ENCODE measurements around the gene IGLL5.

Gene IGLL5

DNA sequence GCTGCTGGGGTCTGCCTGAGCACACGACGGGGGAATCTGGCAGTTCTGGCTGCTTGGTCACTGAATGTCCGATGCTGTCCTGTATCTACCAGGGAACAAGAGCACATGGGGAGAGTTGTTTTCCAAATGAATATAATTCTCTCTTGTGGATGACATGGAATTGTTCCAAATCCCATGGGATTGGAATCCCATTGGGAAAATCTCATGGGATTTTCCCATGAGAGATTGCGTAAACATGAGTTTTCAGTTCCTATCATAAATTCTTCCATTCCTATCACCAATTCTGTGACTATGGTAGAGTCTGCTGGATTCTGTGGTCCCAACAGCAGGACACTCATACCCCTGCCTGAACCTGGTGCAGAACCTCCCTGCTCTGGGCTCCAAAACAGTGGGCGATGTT, 35.6 kb upstream of the IGLL5 start:
- H3K36me3 Mint-ChIP-seq (ENCODE audit: low read depth): no peaks in the 10 kb centered on the region
- H3K27me3 Mint-ChIP-seq (ENCODE audit: low read depth): peaks cover 41% of the 10 kb centered on the region
- no peak overlapping the region for H3K4me3 Mint-ChIP-seq
- no peaks in the 10 kb centered on the region for H3K9me3 Mint-ChIP-seq
- H3K27ac Mint-ChIP-seq: no peak overlapping the region
- H3K4me1 Mint-ChIP-seq: no peaks in the 10 kb centered on the region
- TF ChIP-seq, protein P1, sequence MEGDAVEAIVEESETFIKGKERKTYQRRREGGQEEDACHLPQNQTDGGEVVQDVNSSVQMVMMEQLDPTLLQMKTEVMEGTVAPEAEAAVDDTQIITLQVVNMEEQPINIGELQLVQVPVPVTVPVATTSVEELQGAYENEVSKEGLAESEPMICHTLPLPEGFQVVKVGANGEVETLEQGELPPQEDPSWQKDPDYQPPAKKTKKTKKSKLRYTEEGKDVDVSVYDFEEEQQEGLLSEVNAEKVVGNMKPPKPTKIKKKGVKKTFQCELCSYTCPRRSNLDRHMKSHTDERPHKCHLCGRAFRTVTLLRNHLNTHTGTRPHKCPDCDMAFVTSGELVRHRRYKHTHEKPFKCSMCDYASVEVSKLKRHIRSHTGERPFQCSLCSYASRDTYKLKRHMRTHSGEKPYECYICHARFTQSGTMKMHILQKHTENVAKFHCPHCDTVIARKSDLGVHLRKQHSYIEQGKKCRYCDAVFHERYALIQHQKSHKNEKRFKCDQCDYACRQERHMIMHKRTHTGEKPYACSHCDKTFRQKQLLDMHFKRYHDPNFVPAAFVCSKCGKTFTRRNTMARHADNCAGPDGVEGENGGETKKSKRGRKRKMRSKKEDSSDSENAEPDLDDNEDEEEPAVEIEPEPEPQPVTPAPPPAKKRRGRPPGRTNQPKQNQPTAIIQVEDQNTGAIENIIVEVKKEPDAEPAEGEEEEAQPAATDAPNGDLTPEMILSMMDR (IDR thresholded peaks at IDR 0.05; ENCODE audit: unreplicated experiment in 3 of 3): no peak

DNA sequence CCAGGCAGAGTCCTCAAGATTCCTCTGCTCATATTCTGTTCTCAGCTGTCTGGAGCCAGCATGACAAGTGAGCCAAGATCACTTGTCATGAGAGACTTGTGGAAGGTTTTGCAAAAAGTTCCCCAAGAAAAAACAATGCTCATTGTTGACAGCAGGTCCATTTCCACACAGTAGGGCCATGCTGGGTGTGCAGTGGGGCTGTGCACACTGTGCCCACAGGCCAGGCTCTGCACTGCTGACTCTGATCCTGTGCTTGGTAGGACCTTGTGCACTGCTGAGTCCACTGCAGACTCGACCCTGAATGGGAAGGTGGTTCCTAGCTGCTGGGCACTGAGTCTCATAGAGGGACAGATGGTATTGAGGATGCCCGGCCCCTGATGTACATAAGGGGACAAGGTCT, 33.9 kb upstream of the IGLL5 start:
- Mint-ChIP-seq H3K27ac (no peak overlapping the region), H3K36me3 (ENCODE audit: low read depth) (no peaks in the 10 kb centered on the region), H3K4me3 (no peak overlapping the region), H3K4me1 (no peaks in the 10 kb centered on the region), H3K27me3 (ENCODE audit: low read depth) (peaks cover 30% of the 10 kb centered on the region), H3K9me3 (no peaks in the 10 kb centered on the region)
- TF ChIP-seq, protein P1 (IDR thresholded peaks at IDR 0.05; ENCODE audit: unreplicated experiment in 3 of 3): no peak

DNA sequence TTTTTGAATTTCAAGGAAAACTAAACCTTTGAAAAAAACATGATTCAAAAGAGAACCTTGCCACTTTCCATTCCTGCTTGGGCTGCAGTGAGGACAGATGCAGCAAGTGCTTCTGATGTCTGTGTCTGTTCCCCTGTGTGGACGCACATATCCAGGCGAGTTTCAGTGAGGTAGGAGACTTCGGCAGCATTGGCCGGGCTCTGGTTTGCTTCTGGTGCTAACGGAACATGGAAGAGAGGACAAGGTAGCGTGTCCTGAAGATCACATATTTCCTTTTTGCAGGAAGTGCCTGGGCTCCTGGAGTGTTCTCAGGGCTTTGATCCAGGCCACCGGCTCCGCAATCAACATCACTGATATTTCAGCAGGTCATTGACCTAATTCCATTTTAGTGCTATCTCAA, 33.1 kb upstream of the IGLL5 start:
- peaks cover 33% of the 10 kb centered on the region for H3K27me3 Mint-ChIP-seq (ENCODE audit: low read depth)
- TF ChIP-seq, protein P1 (IDR thresholded peaks at IDR 0.05; ENCODE audit: unreplicated experiment in 3 of 3): no peak
- no peaks in the 10 kb centered on the region for H3K9me3 Mint-ChIP-seq
- no peak overlapping the region for H3K27ac Mint-ChIP-seq
- H3K36me3 Mint-ChIP-seq (ENCODE audit: low read depth): no peaks in the 10 kb centered on the region
- no peak overlapping the region for H3K4me3 Mint-ChIP-seq
- no peaks in the 10 kb centered on the region for H3K4me1 Mint-ChIP-seq

DNA sequence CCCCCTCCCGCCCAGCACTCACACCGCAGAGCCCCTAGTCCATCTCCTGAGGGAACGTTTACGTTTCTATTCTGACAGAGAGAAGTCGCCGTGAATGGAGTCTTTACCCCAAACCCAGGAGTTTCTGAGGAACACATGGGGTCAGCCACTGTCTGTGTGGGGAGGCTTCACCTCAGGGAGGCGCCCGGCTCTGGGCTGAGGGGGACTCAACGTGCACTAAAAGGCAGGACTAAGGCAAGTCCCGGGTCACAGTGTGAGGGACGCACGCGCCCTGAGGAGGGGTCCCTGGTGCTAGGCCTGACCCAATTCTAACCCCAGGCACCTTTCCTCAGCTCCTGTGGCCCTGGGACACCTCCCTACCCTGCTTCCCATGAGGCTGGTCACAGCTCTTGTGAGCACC, 32.5 kb upstream of the IGLL5 start:
- no peaks in the 10 kb centered on the region for H3K36me3 Mint-ChIP-seq (ENCODE audit: low read depth)
- H3K4me1 Mint-ChIP-seq: no peaks in the 10 kb centered on the region
- no peak overlapping the region for H3K27ac Mint-ChIP-seq
- H3K27me3 Mint-ChIP-seq (ENCODE audit: low read depth): peaks cover 35% of the 10 kb centered on the region
- no peaks in the 10 kb centered on the region for H3K9me3 Mint-ChIP-seq
- H3K4me3 Mint-ChIP-seq: no peak overlapping the region
- TF ChIP-seq, protein P1 (IDR thresholded peaks at IDR 0.05; ENCODE audit: unreplicated experiment in 3 of 3): no peak

DNA sequence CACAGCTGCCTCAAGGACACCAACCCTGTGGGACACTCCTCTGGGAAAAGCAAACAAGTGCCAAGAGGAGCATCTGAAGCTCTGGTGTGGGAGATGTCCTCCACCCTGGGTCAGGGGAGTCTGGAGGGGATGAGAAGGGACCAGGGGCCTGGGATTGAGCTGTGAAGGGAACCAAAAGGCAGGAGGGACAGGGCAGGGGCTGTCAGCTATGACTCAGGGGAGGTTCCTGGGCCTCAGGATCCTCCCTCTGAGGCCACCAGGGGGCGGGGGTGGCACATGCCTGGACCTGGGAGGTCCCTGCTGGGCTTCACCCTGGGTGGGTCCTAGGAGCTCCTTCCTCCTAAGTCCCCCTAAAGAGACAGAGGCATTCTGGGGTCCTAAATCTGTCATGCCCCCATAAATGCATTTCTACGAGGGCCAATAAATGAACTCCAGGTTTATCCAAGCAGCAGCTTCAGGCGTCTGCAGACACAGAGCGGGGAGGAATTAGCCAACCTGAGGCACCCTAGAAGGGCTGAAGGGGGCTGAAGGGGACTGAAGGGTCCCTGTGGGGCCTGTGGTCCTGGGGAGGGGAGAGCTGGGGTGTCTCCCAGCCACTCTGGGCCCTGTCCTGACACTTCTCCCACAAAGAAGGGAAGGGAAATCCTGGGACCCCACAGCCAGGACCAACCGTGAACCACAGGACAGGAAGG, 31.9 kb upstream of the IGLL5 start:
- H3K4me3 Mint-ChIP-seq: no peak overlapping the region
- TF ChIP-seq, protein P1 (IDR thresholded peaks at IDR 0.05; ENCODE audit: unreplicated experiment in 3 of 3): peak; percentile 35 to 46 (median 37)

DNA sequence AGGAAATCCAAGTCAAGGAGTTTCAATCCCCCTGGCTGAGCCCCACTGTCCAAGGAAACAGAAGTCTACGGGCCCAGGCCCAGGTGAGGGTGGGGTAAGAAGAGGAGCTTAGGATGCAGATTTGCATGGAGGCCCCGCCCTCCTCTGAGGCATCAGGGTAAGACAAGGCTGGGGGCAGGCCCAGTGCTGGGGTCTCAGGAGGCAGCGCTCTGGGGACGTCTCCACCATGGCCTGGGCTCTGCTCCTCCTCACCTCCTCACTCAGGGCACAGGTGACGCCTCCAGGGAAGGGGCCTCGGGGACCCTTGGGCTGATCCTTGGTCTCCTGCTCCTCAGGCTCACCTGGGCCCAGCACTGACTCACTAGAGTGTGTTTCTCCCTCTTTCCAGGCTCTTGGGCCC, 31.3 kb upstream of the IGLL5 start:
- Mint-ChIP-seq H3K4me3 (no peak overlapping the region), H3K36me3 (ENCODE audit: low read depth) (no peaks in the 10 kb centered on the region), H3K27me3 (ENCODE audit: low read depth) (peaks cover 37% of the 10 kb centered on the region), H3K27ac (no peak overlapping the region), H3K9me3 (no peaks in the 10 kb centered on the region), H3K4me1 (peaks cover 5% of the 10 kb centered on the region)
- TF ChIP-seq, protein P1 (IDR thresholded peaks at IDR 0.05; ENCODE audit: unreplicated experiment in 3 of 3): no peak

More for the DNA sequence above, 31.9 kb upstream of the IGLL5 start:
- H3K4me1 Mint-ChIP-seq: no peaks in the 10 kb centered on the region
- H3K27ac Mint-ChIP-seq: no peak overlapping the region
- peaks cover 41% of the 10 kb centered on the region for H3K27me3 Mint-ChIP-seq (ENCODE audit: low read depth)
- no peaks in the 10 kb centered on the region for H3K9me3 Mint-ChIP-seq
- no peaks in the 10 kb centered on the region for H3K36me3 Mint-ChIP-seq (ENCODE audit: low read depth)
